Activated CD8-positive, alpha-beta memory T cell treated with anti-CD3 and anti-CD28 coated beads for 24 hours (primary cell): ENCODE measurements around the gene PLEKHM2.

Source experiments
- DNase-seq: peaks from one replicate; pipeline ENCODE4 v3.0.0-alpha.2; 2020

PLEKHM2 gene

GRCh38 chr1:15761366-15762128 lies 77.4 kb downstream of the PLEKHM2 start:
- DNase-seq, result no peak

- no peak for DNase-seq
Measured at GRCh38 chr1:15762546-15762945, 78.4 kb downstream of the PLEKHM2 start.

- DNase-seq, result no peak
Measured at GRCh38 chr1:15764269-15764764, 80.2 kb downstream of the PLEKHM2 start.

GRCh38 chr1:15764890-15765289 lies 80.8 kb downstream of the PLEKHM2 start:
- no peak for DNase-seq

GRCh38 chr1:15765495-15766194 lies 81.5 kb downstream of the PLEKHM2 start:
- no peak for DNase-seq

GRCh38 chr1:15767941-15768340 lies 83.8 kb downstream of the PLEKHM2 start:
- no peak for DNase-seq

- no peak for DNase-seq
Measured at GRCh38 chr1:15768388-15768787, 84.3 kb downstream of the PLEKHM2 start.

GRCh38 chr1:15770313-15770962 lies 86.3 kb downstream of the PLEKHM2 start:
- DNase-seq, result no peak

GRCh38 chr1:15771836-15772515 lies 87.9 kb downstream of the PLEKHM2 start:
- no peak for DNase-seq

GRCh38 chr1:15775706-15776105 lies 91.6 kb downstream of the PLEKHM2 start:
- DNase-seq, result no peak

GRCh38 chr1:15777909-15778707 lies 94.0 kb downstream of the PLEKHM2 start:
- no peak for DNase-seq
